ENCODE results near the gene ZBTB42.

GRCh38 chr14:104776481-104776880 lies 24.4 kb upstream of the ZBTB42 start:
- TF ChIP-seq CTCF (conservative IDR thresholded peaks at IDR 0.05) (no peak), ZFX (IDR thresholded peaks at IDR 0.05) (no peak)
